GM19397 (cell line): Measurements from ENCODE around the gene CBX3.
"Not testable (repeated sequence)": the region's sequence is repeated elsewhere in the genome, so short reads cannot be mapped to it uniquely, and the experiment has no call there.

Experiments
- ATAC-seq: cut with Tn5 transposase; IDR thresholded peaks from one replicate; pipeline ENCODE4 v1.9.1; 2021; ENCODE audit warnings: mild to moderate bottlenecking, moderate library complexity; ENCODE audit not compliant: unreplicated experiment

CBX3 gene

GRCh38 chr7:26187380-26188205 lies 14.0 kb upstream of the CBX3 start:
- ATAC-seq: no peak

- ATAC-seq: no peak
Observed at GRCh38 chr7:26188206-26188956, 13.2 kb upstream of the CBX3 start.

DNA sequence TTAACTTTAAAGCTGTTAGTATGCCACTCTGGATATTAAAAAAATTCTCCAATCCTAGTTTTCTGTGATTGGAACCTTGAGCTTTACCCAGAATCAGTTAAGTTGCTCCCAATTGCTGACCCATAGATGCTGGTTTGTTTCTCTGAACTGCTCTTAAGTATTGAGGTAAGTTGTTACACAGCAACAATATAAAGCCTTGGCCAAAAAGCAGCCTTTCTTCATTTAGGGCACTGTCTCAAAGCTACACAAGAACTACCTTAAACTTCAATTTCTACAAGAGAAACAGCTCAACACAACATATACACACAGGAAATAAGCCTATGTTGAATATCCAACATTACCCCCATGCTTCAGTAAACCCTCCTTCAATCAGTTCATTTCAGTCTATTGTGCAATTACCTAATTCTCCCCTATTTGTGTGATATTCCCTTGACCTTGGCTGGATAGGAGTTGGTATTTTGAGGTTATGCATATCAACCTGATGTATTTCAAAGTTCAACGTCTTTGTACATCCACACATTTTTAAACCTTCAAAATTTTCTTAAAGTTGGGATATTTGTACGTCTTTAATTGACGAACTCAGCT lies 12.5 kb upstream of the CBX3 start:
- ATAC-seq: no peak

DNA sequence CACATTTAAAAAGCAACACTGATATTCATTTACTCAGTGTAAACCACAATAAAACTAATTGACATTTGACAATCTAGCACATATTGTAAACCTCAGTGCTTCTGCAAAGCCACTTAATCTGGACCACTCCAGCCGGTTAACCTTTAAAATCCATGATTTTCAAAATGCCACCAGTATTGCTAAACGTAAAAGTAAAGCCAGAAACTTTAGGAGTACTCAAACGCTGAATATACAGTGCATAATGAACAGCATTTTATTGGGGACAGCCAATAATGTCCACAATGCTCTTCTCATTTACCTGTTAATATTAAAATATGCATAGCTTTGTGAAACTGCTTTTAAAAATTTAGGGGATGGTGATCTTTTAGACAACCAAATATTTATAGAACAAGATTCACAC lies 11.8 kb upstream of the CBX3 start:
- ATAC-seq: no peak

GRCh38 chr7:26190417-26190869 lies 11.1 kb upstream of the CBX3 start:
- ATAC-seq: no peak

- ATAC-seq: no peak
Observed at GRCh38 chr7:26191233-26191973, 10.1 kb upstream of the CBX3 start.

- ATAC-seq: no peak
Observed at GRCh38 chr7:26191974-26192479, 9.5 kb upstream of the CBX3 start.

DNA sequence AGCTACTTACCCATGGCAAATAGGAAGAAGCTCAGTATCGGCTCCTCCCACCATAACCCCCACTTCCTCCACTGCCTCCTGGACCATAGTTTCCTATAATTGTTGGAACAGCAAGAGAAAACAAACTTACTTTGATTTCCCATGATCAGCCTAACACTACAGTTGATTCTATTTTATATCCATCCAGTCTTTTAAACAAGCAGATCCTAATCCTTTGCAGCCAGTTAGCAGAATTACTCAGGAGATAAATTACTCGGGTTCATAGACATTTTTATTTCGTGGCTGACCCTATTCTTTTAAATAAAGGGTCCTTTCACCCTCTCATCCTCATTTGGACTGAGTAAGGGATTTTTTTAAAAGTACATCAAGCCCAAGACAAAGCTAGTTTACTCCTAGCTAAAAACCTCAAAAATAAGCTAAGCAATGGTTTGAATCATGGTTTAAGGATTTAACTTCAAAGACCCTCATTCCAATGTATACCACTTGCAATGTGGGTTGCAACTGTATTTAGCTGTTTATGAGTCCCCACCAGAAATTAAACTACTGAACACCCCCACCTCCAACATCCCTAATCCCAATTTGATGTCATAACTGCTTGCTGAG lies 9.0 kb upstream of the CBX3 start:
- no peak for ATAC-seq

- no peak for ATAC-seq
Observed at GRCh38 chr7:26193432-26194207, 7.9 kb upstream of the CBX3 start.

GRCh38 chr7:26194764-26195163 lies 6.8 kb upstream of the CBX3 start:
- not testable (repeated sequence) for ATAC-seq

DNA sequence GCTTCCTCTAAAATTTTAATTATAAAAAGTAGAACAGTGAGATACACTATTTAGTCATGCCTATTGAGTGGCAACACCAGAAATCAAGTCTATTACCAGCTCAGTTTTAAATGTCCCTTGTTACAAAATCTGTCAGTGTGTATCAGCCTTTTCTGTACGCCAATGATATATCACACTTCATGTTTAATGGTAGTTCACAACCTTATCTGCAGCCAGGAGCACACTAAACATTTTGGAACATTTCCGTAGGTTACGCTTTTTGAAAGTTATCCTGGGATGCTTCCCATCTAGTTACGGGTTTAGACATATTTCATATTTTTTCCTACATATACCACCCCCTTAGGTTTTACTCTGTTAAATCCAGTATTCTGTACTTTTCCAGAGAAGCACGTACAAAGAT lies 6.4 kb upstream of the CBX3 start:
- no peak for ATAC-seq

- no peak for ATAC-seq
Observed at GRCh38 chr7:26195867-26196657, 5.5 kb upstream of the CBX3 start.

GRCh38 chr7:26197153-26198115 lies 4.1 kb upstream of the CBX3 start:
- no peak for ATAC-seq

GRCh38 chr7:26198133-26198780 lies 3.3 kb upstream of the CBX3 start:
- ATAC-seq: no peak

GRCh38 chr7:26198781-26199169 lies 2.8 kb upstream of the CBX3 start:
- no peak for ATAC-seq

DNA sequence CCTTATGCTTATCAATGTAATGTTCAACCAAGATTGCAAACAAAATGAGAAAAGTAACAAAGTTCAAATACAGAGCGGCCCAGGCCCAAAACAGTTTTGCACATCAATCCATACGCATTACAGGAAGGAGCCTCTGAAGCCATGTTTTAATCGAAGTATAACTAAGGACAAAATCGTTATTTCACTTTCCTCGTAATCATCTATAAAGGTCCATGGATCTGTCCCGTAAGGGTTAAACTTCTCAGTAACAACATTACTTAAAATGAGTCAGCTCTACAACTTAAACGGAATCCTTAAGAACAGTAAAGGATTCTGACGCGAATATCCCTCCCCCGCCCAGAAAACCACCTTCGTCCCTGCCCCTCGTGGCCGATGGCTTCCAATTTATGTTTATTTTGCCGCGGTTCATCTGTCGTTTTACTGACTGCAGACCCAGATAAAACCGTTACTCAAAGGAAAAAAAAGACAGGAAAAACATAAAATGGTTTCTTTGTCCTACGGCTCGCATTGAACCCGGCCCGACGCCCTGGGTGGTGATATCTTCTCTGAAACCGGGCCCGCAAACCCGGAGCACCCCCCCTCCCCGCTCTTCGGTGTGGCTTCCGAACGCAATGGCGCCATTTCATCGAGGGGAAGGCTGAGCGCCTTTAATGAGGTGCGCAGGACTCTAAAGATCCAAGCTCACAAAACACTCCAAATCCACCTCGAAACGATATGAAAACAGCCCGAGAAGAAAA lies 2.1 kb upstream of the CBX3 start:
- ATAC-seq: no peak

GRCh38 chr7:26200038-26200443 lies 1.5 kb upstream of the CBX3 start:
- peak; percentile 8 for ATAC-seq
